MCF 10A (cell line): ENCODE data around the gene HECTD2. TPM values are rescaled to one million over a fixed set of nuclear protein-coding genes. Genes with fewer than 3 reads are reported as not detected.

Source experiments
- BruUV-seq: library from RNA; stranded (reverse); fragments of 400-500 nt; replicated peaks from 2 replicates; lab custom pipeline; 2021; lab: Mats Ljungman, UMichigan
- CTCF ChIA-PET: fragments of 300-600 bp; sonication (Branson Sonifier 250); formaldehyde crosslinking; extraction: SDS; loops from one replicate; lab custom pipeline; 2021; ENCODE audit warnings: antibody characterized with exemption, inconsistent platforms; lab: Yijun Ruan, JAX
- POLR2A ChIA-PET: fragments of 300-600, 350-650 bp; sonication (Branson Sonifier 250); formaldehyde crosslinking; extraction: SDS; loops from one replicate; lab custom pipeline; 2020; ENCODE audit warnings: antibody characterized with exemption, inconsistent platforms; lab: Yijun Ruan, JAX
- DNase-seq: peaks from one replicate; pipeline ENCODE4 v3.0.0-alpha.2; 2018; ENCODE audit not compliant: unreplicated experiment
- H3K27ac Mint-ChIP-seq: one replicate; pipeline ENCODE4 v1.8.0; 2022; ENCODE audit warnings: mild to moderate bottlenecking, low read depth, mixed read lengths; ENCODE audit not compliant: unreplicated experiment
- H3K27me3 Mint-ChIP-seq: one replicate; pipeline ENCODE4 v1.8.0; 2022; ENCODE audit warnings: mixed read lengths; ENCODE audit not compliant: insufficient read depth, unreplicated experiment
- H3K36me3 Mint-ChIP-seq: one replicate; pipeline ENCODE4 v1.8.0; 2022; ENCODE audit warnings: mild to moderate bottlenecking, moderate library complexity, mixed read lengths; ENCODE audit not compliant: insufficient read depth, unreplicated experiment
- H3K4me1 Mint-ChIP-seq: one replicate; pipeline ENCODE4 v1.8.0; 2022; ENCODE audit warnings: mixed read lengths; ENCODE audit not compliant: insufficient read depth, unreplicated experiment
- H3K4me3 Mint-ChIP-seq: one replicate; pipeline ENCODE4 v1.8.0; 2022; ENCODE audit warnings: mild to moderate bottlenecking, moderate library complexity, mixed read lengths; ENCODE audit not compliant: unreplicated experiment
- H3K9me3 Mint-ChIP-seq: one replicate; pipeline ENCODE4 v1.8.0; 2022; ENCODE audit warnings: mixed read lengths; ENCODE audit not compliant: unreplicated experiment
- CTCF ChIP-seq: fragments of 200-600 bp; IDR thresholded peaks from one replicate; pipeline ENCODE4 v1.8.0; 2022; ENCODE audit warnings: antibody characterized with exemption, mild to moderate bottlenecking; ENCODE audit not compliant: unreplicated experiment
- intact Hi-C: fragments of 100-400 bp; cut with micrococcal nuclease; formaldehyde crosslinking; loops from 2 replicates; pipeline ENCODE4 v1.14.1; 2022
- total RNA-seq: library from RNA; stranded (reverse); gene quantifications from 2 replicates; pipeline ENCODE4 v1.2.3, GENCODE V29; 2022

HECTD2 gene
- total RNA-seq, 1 experiment from 2014 or later, result 5.9 TPM

GRCh38 chr10:91412354-91413087, 2.4 kb downstream of the HECTD2 start:
- peaks cover 7% of the 10 kb centered on the region for H3K4me1 Mint-ChIP-seq
- H3K27ac Mint-ChIP-seq, result no peak overlapping the region
- H3K9me3 Mint-ChIP-seq, result no peaks in the 10 kb centered on the region
- DNase-seq, result no peak
- ChIA-PET POLR2A (interaction anchor here (0.5 to 5.0 kb wide), 2 partner anchors 10 to 1502 kb away, joined by 3 to 38 read pairs; no protein-coding TSS in a partner anchor), CTCF (interaction anchor here (0.6 to 1.0 kb wide), 4 partner anchors 18 to 165 kb away, joined by 3 read pairs; no protein-coding TSS in a partner anchor)
- no peaks in the 10 kb centered on the region for H3K27me3 Mint-ChIP-seq
- intact Hi-C loops, result loop anchor here (5.0 kb wide), 1 partner anchor 225 kb away; no protein-coding TSS in a partner anchor
- no TSS peak for BruUV-seq
- no peak for TF ChIP-seq CTCF
- H3K4me3 Mint-ChIP-seq, result no peak overlapping the region
- peaks cover 6% of the 10 kb centered on the region for H3K36me3 Mint-ChIP-seq

GRCh38 chr10:91415816-91416215, 5.7 kb downstream of the HECTD2 start:
- H3K27me3 Mint-ChIP-seq, result no peaks in the 10 kb centered on the region
- intact Hi-C loops, result no loop called here
- no peak for TF ChIP-seq CTCF
- H3K9me3 Mint-ChIP-seq, result no peaks in the 10 kb centered on the region
- no peak for DNase-seq
- no TSS peak for BruUV-seq
- no peaks in the 10 kb centered on the region for H3K36me3 Mint-ChIP-seq
- ChIA-PET POLR2A (interaction anchor here (0.7 kb wide), 1 partner anchor 436 kb away, joined by 3 read pairs; no protein-coding TSS in a partner anchor), CTCF (no interaction called here)
- H3K27ac Mint-ChIP-seq, result no peak overlapping the region
- no peak overlapping the region for H3K4me3 Mint-ChIP-seq
- peaks cover 2% of the 10 kb centered on the region for H3K4me1 Mint-ChIP-seq

GRCh38 chr10:91416339-91416855, 6.3 kb downstream of the HECTD2 start:
- H3K9me3 Mint-ChIP-seq, result no peaks in the 10 kb centered on the region
- no TSS peak for BruUV-seq
- H3K27me3 Mint-ChIP-seq, result no peaks in the 10 kb centered on the region
- no peak overlapping the region for H3K4me3 Mint-ChIP-seq
- no peak for DNase-seq
- no peak for TF ChIP-seq CTCF
- peaks cover 7% of the 10 kb centered on the region for H3K4me1 Mint-ChIP-seq
- CTCF ChIA-PET, result interaction anchor here (0.7 kb wide), 1 partner anchor 105 kb away, joined by 8 read pairs; no protein-coding TSS in a partner anchor
- POLR2A ChIA-PET, result no interaction called here
- H3K36me3 Mint-ChIP-seq, result no peaks in the 10 kb centered on the region
- intact Hi-C loops, result no loop called here
- no peak overlapping the region for H3K27ac Mint-ChIP-seq

GRCh38 chr10:91418416-91418815, 8.3 kb downstream of the HECTD2 start:
- peaks cover 8% of the 10 kb centered on the region for H3K4me1 Mint-ChIP-seq
- CTCF ChIA-PET, result interaction anchor here (0.8 kb wide), 1 partner anchor 27 kb away, joined by 3 read pairs; no protein-coding TSS in a partner anchor
- H3K36me3 Mint-ChIP-seq, result no peaks in the 10 kb centered on the region
- H3K4me3 Mint-ChIP-seq, result no peak overlapping the region
- no TSS peak for BruUV-seq
- no peak overlapping the region for H3K27ac Mint-ChIP-seq
- no peak for TF ChIP-seq CTCF
- H3K27me3 Mint-ChIP-seq, result no peaks in the 10 kb centered on the region
- H3K9me3 Mint-ChIP-seq, result no peaks in the 10 kb centered on the region
- POLR2A ChIA-PET, result interaction anchor here (1.4 kb wide), 1 partner anchor 506 kb away, joined by 3 read pairs; the partner anchor contains the start of gene BTAF1
- DNase-seq, result no peak
- intact Hi-C loops, result no loop called here
